HG02798 (cell line): ENCODE measurements around the gene RAB27B.

Source experiments
- ATAC-seq: cut with Tn5 transposase; IDR thresholded peaks from one replicate; pipeline ENCODE4 v1.9.1; 2021; ENCODE audit warnings: mild to moderate bottlenecking; ENCODE audit not compliant: unreplicated experiment, poor library complexity

Gene RAB27B

GRCh38 chr18:54857499-54857898 lies 29.2 kb downstream of the RAB27B start:
- no peak for ATAC-seq

- ATAC-seq = no peak
These were observed 31.6 kb downstream of the RAB27B start for GRCh38 chr18:54859667-54860421.

DNA sequence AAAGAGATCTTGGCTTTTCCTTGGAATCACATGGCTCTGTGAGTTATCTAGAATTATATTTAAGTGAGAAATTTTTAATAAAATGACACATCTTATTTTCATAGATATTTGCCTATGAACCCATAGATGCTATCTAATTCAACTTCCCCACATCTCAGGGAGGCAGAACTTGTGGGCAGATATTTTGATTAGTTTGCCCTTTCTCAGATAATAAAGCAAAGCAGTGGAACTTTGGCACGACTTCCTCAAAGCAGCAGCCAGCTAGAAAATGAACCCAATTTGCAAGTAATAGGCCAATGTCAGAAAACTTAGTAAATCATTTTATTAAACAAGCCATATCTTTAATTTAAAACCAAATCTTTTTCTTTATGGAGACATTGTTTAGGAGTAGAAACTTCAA lies 32.7 kb downstream of the RAB27B start:
- ATAC-seq = no peak

- no peak for ATAC-seq
These were observed 38.9 kb downstream of the RAB27B start for GRCh38 chr18:54867131-54867530.

GRCh38 chr18:54871231-54871630 lies 43.0 kb downstream of the RAB27B start:
- no peak for ATAC-seq

DNA sequence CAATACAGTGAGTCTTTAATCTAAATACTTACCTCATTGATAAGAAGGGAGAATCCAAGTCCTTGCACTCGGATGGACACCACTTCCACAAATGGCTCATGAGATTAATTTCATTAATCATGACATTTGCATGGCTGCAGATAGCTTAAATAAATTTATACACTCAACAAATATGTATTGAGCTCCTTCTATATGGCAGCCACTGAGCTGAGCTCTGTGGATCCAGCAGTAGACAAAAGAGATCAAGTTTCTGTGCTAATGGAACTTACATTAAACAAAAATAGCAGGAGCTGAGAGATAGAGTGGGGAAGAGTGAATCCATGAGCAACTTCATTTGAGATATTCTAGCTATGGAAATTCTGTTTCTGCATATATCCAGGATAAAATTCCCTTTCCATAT lies 44.4 kb downstream of the RAB27B start:
- no peak for ATAC-seq

- no peak for ATAC-seq
These were observed 45.6 kb downstream of the RAB27B start for GRCh38 chr18:54873884-54874255.

- ATAC-seq = no peak
These were observed 46.8 kb downstream of the RAB27B start for GRCh38 chr18:54875063-54875462.

DNA sequence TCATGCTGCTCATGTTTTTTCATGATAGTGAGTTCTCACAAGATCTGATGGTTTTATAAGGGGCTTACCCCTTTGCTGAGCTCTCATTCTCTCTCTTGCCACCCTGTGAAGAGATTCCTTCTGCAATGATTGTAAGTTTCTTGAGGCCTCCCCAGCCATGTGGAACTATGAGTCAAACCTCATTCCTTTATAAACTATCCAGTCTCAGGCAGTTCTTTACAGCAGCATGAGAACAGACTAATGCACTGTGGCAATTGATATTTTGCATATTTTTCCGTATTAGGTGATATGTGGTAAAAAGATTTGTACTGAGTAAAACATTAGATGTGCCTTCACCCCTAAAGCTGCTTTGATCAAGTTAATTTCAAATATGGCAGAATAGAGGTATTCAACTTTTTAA lies 48.8 kb downstream of the RAB27B start:
- no peak for ATAC-seq

DNA sequence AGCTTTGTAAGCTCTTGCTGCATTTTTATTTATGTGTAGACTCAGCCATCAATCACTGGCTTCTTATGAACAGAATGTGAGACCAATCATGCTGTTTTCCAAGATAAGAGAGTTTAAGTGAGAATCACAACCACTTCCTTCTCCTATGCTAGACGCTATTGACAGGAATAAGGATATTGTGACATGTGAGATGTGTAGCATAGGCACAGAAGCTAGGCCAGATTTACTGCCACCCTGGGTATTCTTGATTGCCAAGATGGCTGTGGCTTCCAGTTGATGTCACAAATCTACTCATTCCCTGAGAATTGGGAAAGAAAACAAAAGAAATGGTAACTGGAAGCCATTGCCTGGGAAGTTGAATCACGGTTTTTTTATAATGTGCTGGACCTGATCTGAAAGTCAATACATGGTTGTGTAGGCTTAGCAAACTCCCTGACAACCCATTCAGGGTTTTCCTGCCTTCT lies 49.9 kb downstream of the RAB27B start:
- ATAC-seq = no peak

GRCh38 chr18:54878659-54879358 lies 50.5 kb downstream of the RAB27B start:
- ATAC-seq = no peak

GRCh38 chr18:54879691-54880090 lies 51.4 kb downstream of the RAB27B start:
- no peak for ATAC-seq

DNA sequence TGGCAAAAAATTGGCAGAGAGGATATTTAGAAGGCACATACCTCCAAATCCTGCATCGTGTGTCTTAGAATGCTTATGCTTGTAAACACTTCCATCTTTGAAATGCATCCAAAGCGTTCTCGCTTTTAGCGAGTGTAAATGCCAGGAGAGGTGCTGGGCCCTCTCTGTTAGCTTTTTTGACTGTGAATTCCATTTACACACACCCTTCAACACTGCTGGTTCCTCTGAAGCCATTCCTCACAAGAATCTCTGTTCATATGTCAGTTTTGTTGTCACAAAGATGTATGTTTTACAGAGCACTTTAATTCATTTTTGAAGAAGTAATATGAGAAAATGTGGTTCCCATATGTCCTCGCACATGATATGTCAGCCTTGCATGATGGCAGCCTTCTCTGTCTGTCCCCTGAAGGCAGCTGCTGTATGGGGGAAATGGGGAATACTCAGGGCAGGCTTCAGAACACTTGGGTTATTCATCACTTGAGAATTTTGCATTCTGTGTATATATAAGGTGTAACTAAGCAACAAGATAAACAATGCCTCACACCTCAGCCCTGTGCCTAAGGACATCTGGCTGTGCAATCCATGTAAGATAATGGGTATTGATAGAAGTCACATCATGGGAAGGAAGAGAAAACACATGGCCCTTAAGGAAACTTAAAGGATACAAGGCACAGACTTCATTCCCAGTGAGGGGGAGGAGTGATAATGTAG lies 52.3 kb downstream of the RAB27B start:
- no peak for ATAC-seq

- ATAC-seq = no peak
These were observed 53.0 kb downstream of the RAB27B start for GRCh38 chr18:54881229-54881768.

- no peak for ATAC-seq
These were observed 54.0 kb downstream of the RAB27B start for GRCh38 chr18:54882318-54882717.

DNA sequence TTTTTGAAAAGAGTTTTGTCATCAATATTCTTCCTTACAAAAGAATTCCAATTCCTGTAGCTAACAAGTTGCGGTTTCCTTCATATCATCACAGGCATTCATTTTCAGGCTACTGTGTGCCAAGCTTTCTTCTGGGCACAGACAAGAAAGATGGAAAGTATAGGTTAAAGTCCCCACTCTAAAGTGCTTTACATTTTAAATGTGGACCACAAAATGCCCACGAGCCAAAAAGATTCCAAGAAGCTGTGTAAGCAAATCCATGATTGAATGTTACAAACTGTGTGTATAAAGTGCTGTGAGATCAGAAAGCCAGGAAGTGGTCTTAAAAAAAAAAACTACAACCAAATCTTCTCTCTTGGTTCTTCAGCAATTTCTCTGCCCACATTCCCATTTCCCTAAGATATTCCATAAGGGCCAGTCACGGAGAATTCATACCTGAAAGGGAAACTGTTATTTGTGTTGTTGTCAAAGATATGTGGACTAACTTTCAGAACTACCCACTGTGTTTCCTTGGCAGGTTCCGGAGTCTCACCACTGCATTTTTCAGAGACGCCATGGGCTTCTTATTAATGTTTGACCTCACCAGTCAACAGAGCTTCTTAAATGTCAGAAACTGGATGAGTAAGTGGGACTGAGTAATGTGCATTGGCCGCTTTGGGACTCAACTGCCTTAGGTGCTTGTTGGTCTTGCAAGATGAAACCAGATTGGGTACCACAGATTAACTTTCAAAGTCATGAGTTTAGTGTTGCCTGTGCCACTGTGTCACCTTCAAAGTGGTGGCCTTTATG lies 55.7 kb downstream of the RAB27B start:
- no peak for ATAC-seq

- ATAC-seq = no peak
These were observed 60.1 kb downstream of the RAB27B start for GRCh38 chr18:54888378-54888777.

DNA sequence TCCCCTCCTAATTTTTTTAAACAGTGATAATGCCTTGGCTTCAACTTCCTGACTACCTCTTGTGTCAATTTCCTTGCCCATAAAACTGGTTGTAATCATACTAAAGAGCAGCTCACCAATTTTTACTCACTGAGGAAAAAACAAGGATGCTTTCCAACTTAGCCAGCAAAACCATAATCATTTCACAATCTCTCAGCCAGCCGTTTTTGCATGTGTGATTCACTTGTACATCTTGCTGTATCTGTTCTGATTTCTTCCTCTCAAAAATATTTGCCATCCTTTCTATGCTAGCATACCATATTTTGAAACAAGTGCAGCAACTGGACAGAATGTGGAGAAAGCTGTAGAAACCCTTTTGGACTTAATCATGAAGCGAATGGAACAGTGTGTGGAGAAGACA lies 60.7 kb downstream of the RAB27B start:
- no peak for ATAC-seq

DNA sequence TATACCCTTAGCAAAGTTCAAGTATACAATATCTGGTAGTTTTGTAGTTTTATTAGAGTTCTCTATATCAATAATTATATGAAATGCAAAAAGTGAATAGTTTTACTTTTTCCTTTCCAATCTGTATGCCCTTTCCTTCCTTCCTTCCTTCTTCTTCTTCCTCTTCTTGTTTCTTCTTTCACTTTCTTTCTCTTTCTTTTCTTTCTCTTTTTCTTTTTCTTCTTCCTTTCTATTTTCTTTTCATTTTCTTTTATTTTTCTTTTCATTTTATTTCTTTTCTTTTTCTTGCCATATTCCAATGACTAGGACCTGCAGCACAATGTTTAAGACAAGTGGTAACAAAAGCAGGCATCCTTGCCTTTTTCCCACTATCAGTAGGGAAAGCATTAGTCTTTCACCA lies 71.2 kb downstream of the RAB27B start:
- ATAC-seq = no peak

- no peak for ATAC-seq
These were observed 72.0 kb downstream of the RAB27B start for GRCh38 chr18:54900290-54900689.
